Measurements from ENCODE around the gene PHF3.

- TF ChIP-seq CTCF (IDR thresholded peaks at IDR 0.05) (no peak), REST (IDR thresholded peaks at IDR 0.05; ENCODE audit: insufficient read depth in 1 of 2, low read depth in 2 of 2, low read length in 1 of 2) (no peak), TCF7L2 (IDR thresholded peaks at IDR 0.05; ENCODE audit: low read depth, low read length) (no peak)
These were observed 50.1 kb downstream of the PHF3 start for GRCh38 chr6:63685446-63686379.
